Kidney (tissue), 14 donors: ENCODE data around the gene ZNF750. TPM values are rescaled to one million over a fixed set of nuclear protein-coding genes. Genes with fewer than 3 reads are reported as not detected.
A peak's percentile ranks its signal among the peaks of the same experiment; 100 is the strongest.

ENCODE experiments used
- DNase-seq, 5 donors: peaks; one replicate each; pipeline ENCODE4 v3.0.0-alpha.2; 2013 to 2020
- FAIRE-seq: peaks from 2 replicates; lab custom pipeline; 2012; peaks lifted over from hg19 to GRCh38; lab: Jason Lieb, UNC
- H3K27ac ChIP-seq, 2 donors: one replicate each; pipeline ENCODE4 v1.7.0; 2013; ENCODE audit warnings: low read depth in 2 of 2, low read length in 2 of 2, inconsistent platforms in 1 of 2
- H3K27me3 ChIP-seq: one replicate; pipeline ENCODE4 v1.7.1; 2013; ENCODE audit warnings: low read length, inconsistent platforms; ENCODE audit not compliant: control insufficient read depth, insufficient read depth
- H3K36me3 ChIP-seq, 3 donors: one replicate each; pipeline versions ENCODE4 v1.7.0 to v1.7.1; 2013; ENCODE audit warnings: low read length in 3 of 3, control low read depth in 1 of 3, inconsistent platforms in 1 of 3; ENCODE audit not compliant: insufficient read depth in 3 of 3, control insufficient read depth in 2 of 3
- H3K4me1 ChIP-seq, 3 donors: one replicate each; pipeline versions ENCODE4 v1.7.0 to v1.7.1; 2013; ENCODE audit warnings: low read length in 3 of 3, inconsistent platforms in 1 of 3, low read depth in 1 of 3; ENCODE audit not compliant: control insufficient read depth in 2 of 3, insufficient read depth in 2 of 3
- H3K4me3 ChIP-seq, 3 donors: one replicate each; pipeline versions ENCODE4 v1.7.0 to v1.8.1; 2013; ENCODE audit warnings: low read length in 3 of 3, control low read depth in 1 of 3, inconsistent platforms in 1 of 3
- H3K9ac ChIP-seq, 3 donors: one replicate each; pipeline versions ENCODE4 v1.7.0 to v1.7.1; 2013; ENCODE audit warnings: low read length in 3 of 3, control low read depth in 1 of 3, inconsistent platforms in 1 of 3
- H3K9me3 ChIP-seq, 3 donors: one replicate each; pipeline versions ENCODE4 v1.7.0 to v1.7.1; 2013; ENCODE audit warnings: low read length in 3 of 3, control low read depth in 1 of 3, inconsistent platforms in 1 of 3; ENCODE audit not compliant: control insufficient read depth in 2 of 3, insufficient read depth in 1 of 3
- CTCF ChIP-seq: IDR thresholded peaks from 3 replicates; pipeline ENCODE4 v1.5.1; 2012; ENCODE audit warnings: mild to moderate bottlenecking, moderate library complexity, borderline replicate concordance; ENCODE audit not compliant: insufficient read depth; ENCODE audit errors: extremely low read depth
- intact Hi-C: fragments of 100-400 bp; cut with DNase I; formaldehyde crosslinking; loops from one replicate; pipeline ENCODE4 v1.11.1; 2022
- polyA plus RNA-seq: library from polyadenylated mRNA; stranded (reverse); fragments of 350-450 nt; fragmentation: Illumina TruSeq; extraction: RNeasy Lipid Tissue Mini Kit (QIAGEN cat#74804); gene quantifications from one replicate; pipeline ENCODE4 v1.2.3, GENCODE V29; 2014; ENCODE audit warnings: low read depth, low replicate concordance; ENCODE audit not compliant: insufficient read depth
- total RNA-seq: library from RNA; stranded (reverse); fragmentation: NEBNext Ultra II Directional; extraction: Animal tissue kit (Norgen Biotek cat#: 25700); gene quantifications from one replicate; pipeline ENCODE4 v1.2.1, GENCODE V29; 2021
- donor health status: control.
- donor health status: control.
- donor health status: control.
- donor health status: control.
- donor health status: control.
- donor health status: DM: yes; HTN: yes; CAD: no.
- donor health status: Normal renal cell carcinoma (clear cell type).

The ZNF750 gene
- total and polyA plus RNA-seq, 2 donors from 2014 or later = 0.25 to 0.30 TPM

GRCh38 chr17:82830249-82830661, 9.6 kb downstream of the ZNF750 start:
- no peak for FAIRE-seq
- H3K9ac ChIP-seq = no peak overlapping the region
- H3K27me3 ChIP-seq = no peaks in the 10 kb centered on the region
- peaks cover 2 to 12% (median 10%) of the 10 kb centered on the region in 3 donors for H3K36me3 ChIP-seq
- no peaks in the 10 kb centered on the region for H3K4me1 ChIP-seq
- H3K27ac ChIP-seq = no peak overlapping the region
- DNase-seq = peak in 1 of 5 donors; percentile 86
- intact Hi-C loops = no loop called here
- H3K4me3 ChIP-seq = no peak overlapping the region
- no peak for TF ChIP-seq CTCF
- H3K9me3 ChIP-seq = no peaks in the 10 kb centered on the region

- H3K9me3 ChIP-seq = no peaks in the 10 kb centered on the region
Measured at GRCh38 chr17:82828875-82829487, 10.8 kb downstream of the ZNF750 start.

GRCh38 chr17:82826956-82827355, 12.9 kb downstream of the ZNF750 start:
- Histone ChIP-seq H3K4me3 (no peak overlapping the region), H3K27ac (no peak overlapping the region), H3K9ac (no peak overlapping the region), H3K27me3 (no peaks in the 10 kb centered on the region), H3K36me3 (peaks cover 2 to 10% (median 10%) of the 10 kb centered on the region in 3 donors), H3K4me1 (no peaks in the 10 kb centered on the region), H3K9me3 (no peaks in the 10 kb centered on the region)
- DNase-seq (no peak), FAIRE-seq (no peak)
- intact Hi-C loops = no loop called here
- no peak for TF ChIP-seq CTCF

More at GRCh38 chr17:82828875-82829487, 10.8 kb downstream of the ZNF750 start:
- FAIRE-seq = no peak
- Histone ChIP-seq H3K27me3 (no peaks in the 10 kb centered on the region), H3K4me3 (no peak overlapping the region), H3K4me1 (no peaks in the 10 kb centered on the region), H3K27ac (no peak overlapping the region), H3K9ac (no peak overlapping the region), H3K36me3 (peaks cover 2 to 12% (median 10%) of the 10 kb centered on the region in 3 donors)
- no peak for DNase-seq
- intact Hi-C loops = no loop called here
- no peak for TF ChIP-seq CTCF

GRCh38 chr17:82826211-82826610, 13.6 kb downstream of the ZNF750 start:
- Histone ChIP-seq H3K9ac (no peak overlapping the region), H3K27ac (no peak overlapping the region), H3K27me3 (no peaks in the 10 kb centered on the region), H3K36me3 (peaks cover 2 to 10% (median 10%) of the 10 kb centered on the region in 3 donors), H3K4me3 (no peak overlapping the region), H3K4me1 (no peaks in the 10 kb centered on the region), H3K9me3 (no peaks in the 10 kb centered on the region)
- no peak for DNase-seq
- no peak for TF ChIP-seq CTCF
- intact Hi-C loops = no loop called here
- no peak for FAIRE-seq
